Measurements from ENCODE around the gene UGT1A8.

The UGT1A8 gene

GRCh38 chr2:233772153-233772552, 154.7 kb downstream of the UGT1A8 start:
- no peak for FAIRE-seq

- FAIRE-seq: no peak
Measured at GRCh38 chr2:233772583-233772982, 155.2 kb downstream of the UGT1A8 start.

- FAIRE-seq: no peak
Measured at GRCh38 chr2:233773854-233774253, 156.4 kb downstream of the UGT1A8 start.

- FAIRE-seq: no peak
Measured at GRCh38 chr2:233775414-233775813, 158.0 kb downstream of the UGT1A8 start.

GRCh38 chr2:233778030-233778429, 160.6 kb downstream of the UGT1A8 start, which contains the start of gene MROH2A:
Gene MROH2A, plus strand, starts transcription at chr2:233778330. Its CDS starts 1,029 bp downstream, at chr2:233779359.
- FAIRE-seq: no peak

GRCh38 chr2:233779722-233780121, 162.3 kb downstream of the UGT1A8 start:
- no peak for FAIRE-seq

GRCh38 chr2:233780771-233781170, 163.3 kb downstream of the UGT1A8 start:
- FAIRE-seq: no peak

- no peak for FAIRE-seq
Measured at GRCh38 chr2:233789554-233789953, 172.1 kb downstream of the UGT1A8 start.

- no peak for FAIRE-seq
Measured at GRCh38 chr2:233791151-233791882, 173.9 kb downstream of the UGT1A8 start.

- FAIRE-seq: no peak
Measured at GRCh38 chr2:233791883-233792329, 174.5 kb downstream of the UGT1A8 start.

- FAIRE-seq: no peak
Measured at GRCh38 chr2:233792720-233793119, 175.3 kb downstream of the UGT1A8 start.

- no peak for FAIRE-seq
Measured at GRCh38 chr2:233793465-233794127, 176.2 kb downstream of the UGT1A8 start.

- no peak for FAIRE-seq
Measured at GRCh38 chr2:233794128-233794658, 176.8 kb downstream of the UGT1A8 start.

GRCh38 chr2:233795735-233796171, 178.3 kb downstream of the UGT1A8 start:
- no peak for FAIRE-seq

- no peak for FAIRE-seq
Measured at GRCh38 chr2:233796254-233796653, 178.8 kb downstream of the UGT1A8 start.

- no peak for FAIRE-seq
Measured at GRCh38 chr2:233798335-233799086, 181.1 kb downstream of the UGT1A8 start.

- no peak for FAIRE-seq
Measured at GRCh38 chr2:233799087-233799665, 181.7 kb downstream of the UGT1A8 start.

GRCh38 chr2:233799716-233800115, 182.3 kb downstream of the UGT1A8 start:
- no peak for FAIRE-seq

- no peak for FAIRE-seq
Measured at GRCh38 chr2:233800208-233800607, 182.8 kb downstream of the UGT1A8 start.

GRCh38 chr2:233801357-233802131, 184.1 kb downstream of the UGT1A8 start:
- FAIRE-seq: no peak

- no peak for FAIRE-seq
Measured at GRCh38 chr2:233802132-233802815, 184.8 kb downstream of the UGT1A8 start.

All from endometrium (tissue), 2 donors.